Gastrocnemius medialis (tissue), 4 donors: ENCODE results near the gene HABP2.

Experiments
- POLR2A ChIP-seq, 2 donors: fragments of 450-650 bp; IDR thresholded peaks; one replicate each; pipeline ENCODE4 v1.6.1; 2017; ENCODE audit warnings: antibody characterized with exemption in 2 of 2, mild to moderate bottlenecking in 2 of 2, moderate library complexity in 2 of 2
- TF ChIP-seq, protein P1 (sequence below), 5 experiments: fragments of 450-650 bp in 3 of 5; fragments of 200-600 bp in 2 of 5; sonication (generic) in 2 of 5; IDR thresholded peaks in 4 of 5; conservative IDR thresholded peaks in 1 of 5; 1 replicate in 4 of 5; 2 replicates in 1 of 5; pipeline ENCODE4 v1.5.1; 2016 to 2019; ENCODE audit warnings: antibody characterized with exemption in 5 of 5, mild to moderate bottlenecking in 3 of 5, moderate library complexity in 3 of 5

GRCh38 chr10:113560071-113560470 lies 7.2 kb downstream of the HABP2 start:
- TF ChIP-seq, protein P1, sequence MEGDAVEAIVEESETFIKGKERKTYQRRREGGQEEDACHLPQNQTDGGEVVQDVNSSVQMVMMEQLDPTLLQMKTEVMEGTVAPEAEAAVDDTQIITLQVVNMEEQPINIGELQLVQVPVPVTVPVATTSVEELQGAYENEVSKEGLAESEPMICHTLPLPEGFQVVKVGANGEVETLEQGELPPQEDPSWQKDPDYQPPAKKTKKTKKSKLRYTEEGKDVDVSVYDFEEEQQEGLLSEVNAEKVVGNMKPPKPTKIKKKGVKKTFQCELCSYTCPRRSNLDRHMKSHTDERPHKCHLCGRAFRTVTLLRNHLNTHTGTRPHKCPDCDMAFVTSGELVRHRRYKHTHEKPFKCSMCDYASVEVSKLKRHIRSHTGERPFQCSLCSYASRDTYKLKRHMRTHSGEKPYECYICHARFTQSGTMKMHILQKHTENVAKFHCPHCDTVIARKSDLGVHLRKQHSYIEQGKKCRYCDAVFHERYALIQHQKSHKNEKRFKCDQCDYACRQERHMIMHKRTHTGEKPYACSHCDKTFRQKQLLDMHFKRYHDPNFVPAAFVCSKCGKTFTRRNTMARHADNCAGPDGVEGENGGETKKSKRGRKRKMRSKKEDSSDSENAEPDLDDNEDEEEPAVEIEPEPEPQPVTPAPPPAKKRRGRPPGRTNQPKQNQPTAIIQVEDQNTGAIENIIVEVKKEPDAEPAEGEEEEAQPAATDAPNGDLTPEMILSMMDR (IDR thresholded peaks at IDR 0.05 in 4 of 5, conservative IDR thresholded peaks at IDR 0.05 in 1 of 5) = no peak
- no peak for TF ChIP-seq POLR2A (IDR thresholded peaks at IDR 0.05)
